Trophoblast cell (in vitro differentiated cells and primary cell): Measurements from ENCODE around the gene APPBP2.

Experiments used
- DNase-seq, 2 donors: peaks; one replicate each; pipeline ENCODE4 v3.0.0-alpha.2; 2016
- H2AFZ ChIP-seq: 2 replicates; pipeline ENCODE4 v1.6.1; 2013; ENCODE audit warnings: low read length, moderate library complexity, mild to moderate bottlenecking; ENCODE audit not compliant: insufficient read depth, poor library complexity
- H2AK5ac ChIP-seq: 2 replicates; pipeline ENCODE4 v1.6.1; 2013; ENCODE audit warnings: mild to moderate bottlenecking, low read length
- H2BK120ac ChIP-seq: 2 replicates; pipeline ENCODE4 v1.6.1; 2013; ENCODE audit warnings: low read length, mild to moderate bottlenecking, moderate library complexity; ENCODE audit not compliant: insufficient read depth, poor library complexity
- H2BK12ac ChIP-seq: 2 replicates; pipeline ENCODE4 v1.6.1; 2013; ENCODE audit warnings: mild to moderate bottlenecking, low read length, moderate library complexity
- H2BK5ac ChIP-seq: 2 replicates; pipeline ENCODE4 v1.6.1; 2013; ENCODE audit warnings: low read length, low read depth, moderate library complexity, mild to moderate bottlenecking; ENCODE audit not compliant: poor library complexity
- H3K14ac ChIP-seq: 2 replicates; pipeline ENCODE4 v1.6.1; 2013; ENCODE audit warnings: mild to moderate bottlenecking, low read length
- H3K18ac ChIP-seq: 2 replicates; pipeline ENCODE4 v1.6.1; 2013; ENCODE audit warnings: mild to moderate bottlenecking, low read length
- H3K23ac ChIP-seq: 2 replicates; pipeline ENCODE4 v1.6.1; 2013; ENCODE audit warnings: low read length
- H3K27ac ChIP-seq: 2 replicates; pipeline ENCODE4 v1.5.1; 2013; ENCODE audit warnings: low read depth, mild to moderate bottlenecking, inconsistent platforms, low read length, moderate library complexity
- H3K27me3 ChIP-seq: 2 replicates; pipeline ENCODE4 v1.6.1; 2013; ENCODE audit warnings: inconsistent platforms, mild to moderate bottlenecking, low read length, moderate library complexity; ENCODE audit not compliant: insufficient read depth
- H3K36me3 ChIP-seq, 2 experiments: 1 replicate in 1 of 2; 2 replicates in 1 of 2; pipeline ENCODE4 v1.6.1; 2013; ENCODE audit warnings: low read length in 2 of 2, mild to moderate bottlenecking in 2 of 2, moderate library complexity in 1 of 2; ENCODE audit not compliant: insufficient read depth in 2 of 2, control insufficient read depth in 1 of 2
- H3K4ac ChIP-seq: 2 replicates; pipeline ENCODE4 v1.6.1; 2013; ENCODE audit warnings: low read depth, mild to moderate bottlenecking, low read length, moderate library complexity
- H3K4me1 ChIP-seq, 2 experiments: 1 replicate in 1 of 2; 2 replicates in 1 of 2; pipeline ENCODE4 v1.6.1; 2013; ENCODE audit warnings: low read length in 2 of 2, mild to moderate bottlenecking in 2 of 2, moderate library complexity in 1 of 2; ENCODE audit not compliant: insufficient read depth in 2 of 2, control insufficient read depth in 1 of 2
- H3K4me2 ChIP-seq: 2 replicates; pipeline ENCODE4 v1.6.1; 2013; ENCODE audit warnings: inconsistent platforms, mild to moderate bottlenecking, low read length, moderate library complexity
- H3K4me3 ChIP-seq: 2 replicates; pipeline ENCODE4 v1.5.1; 2013; ENCODE audit warnings: mild to moderate bottlenecking, low read depth, low read length, inconsistent platforms
- H3K79me1 ChIP-seq: one replicate; pipeline ENCODE4 v1.6.1; 2013; ENCODE audit warnings: low read length
- H3K79me2 ChIP-seq: 2 replicates; pipeline ENCODE4 v1.6.1; 2013; ENCODE audit warnings: low read length, mild to moderate bottlenecking; ENCODE audit not compliant: control insufficient read depth, insufficient read depth, poor library complexity
- H3K9ac ChIP-seq: 2 replicates; pipeline ENCODE4 v1.6.1; 2013; ENCODE audit warnings: mild to moderate bottlenecking, low read length
- H3K9me3 ChIP-seq: 2 replicates; pipeline ENCODE4 v1.6.1; 2013; ENCODE audit warnings: low read depth, mild to moderate bottlenecking, control low read depth, inconsistent platforms, low read length; ENCODE audit not compliant: insufficient read depth
- H4K12ac ChIP-seq: 2 replicates; pipeline ENCODE4 v1.6.1; 2013; ENCODE audit warnings: low read depth, mild to moderate bottlenecking, low read length, moderate library complexity
- H4K8ac ChIP-seq: 2 replicates; pipeline ENCODE4 v1.6.1; 2013; ENCODE audit warnings: low read depth, mild to moderate bottlenecking, low read length, moderate library complexity
- H4K91ac ChIP-seq: one replicate; pipeline ENCODE4 v1.6.1; 2013; ENCODE audit warnings: low read depth, mild to moderate bottlenecking, low read length, moderate library complexity
- WGBS: extraction: QIAGEN DNeasy Blood & Tissue Kit; methylation state at CpG from one replicate; pipeline ENCODE4 v1.1.7; 2013; ENCODE audit warnings: missing lambda C conversion rate; ENCODE audit not compliant: insufficient read length, insufficient coverage; ENCODE audit errors: extremely low coverage; 5-methylcytosine and 5-hydroxymethylcytosine counted together

The APPBP2 gene

DNA sequence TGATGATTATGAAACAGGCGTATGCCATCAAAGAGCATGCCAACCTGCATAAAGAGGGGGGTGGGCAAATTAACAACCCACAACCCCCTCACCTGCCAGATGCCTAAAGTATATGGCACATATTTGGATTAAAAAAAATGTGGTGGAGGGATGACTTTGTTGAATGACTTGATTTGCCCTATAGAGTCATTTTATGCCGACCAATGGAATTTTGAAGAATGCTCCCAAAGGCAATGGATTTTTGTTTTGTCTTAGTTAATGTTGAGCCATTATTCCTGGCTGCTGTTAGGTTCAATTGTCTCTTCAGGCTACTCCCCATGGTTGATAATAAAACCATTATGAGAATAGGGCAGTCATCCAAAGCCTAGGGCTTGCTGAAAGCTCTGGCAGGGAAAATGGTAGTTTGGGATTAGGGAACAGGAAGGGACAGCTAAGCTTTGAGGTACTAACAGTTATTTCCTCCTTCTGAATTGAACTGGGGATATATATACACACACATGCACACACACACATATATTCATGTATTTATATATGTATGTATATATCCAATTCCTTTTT, 109.6 kb downstream of the APPBP2 start:
- H2BK12ac ChIP-seq: no peak overlapping the region
- H3K9me3 ChIP-seq: no peaks in the 10 kb centered on the region

DNA sequence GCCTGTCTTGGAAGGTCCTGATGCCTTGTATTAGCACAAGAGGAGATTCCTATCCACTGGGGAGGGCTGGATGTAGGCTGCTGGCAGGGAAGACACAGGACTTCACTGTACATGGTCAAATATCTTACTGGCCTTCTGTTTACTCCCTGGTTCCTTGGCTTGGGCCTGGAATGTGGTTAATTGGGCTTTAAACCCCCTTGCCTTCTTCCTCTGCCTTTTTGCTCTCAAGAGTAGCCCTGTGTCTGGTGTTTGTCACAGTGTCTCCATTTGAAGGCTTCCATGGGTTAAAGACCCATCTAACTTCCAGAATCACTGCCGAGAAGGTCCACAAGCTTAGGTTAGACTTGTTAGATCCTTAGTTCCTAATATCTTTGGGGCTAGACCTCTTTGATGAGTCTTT, 110.9 kb downstream of the APPBP2 start:
- Histone ChIP-seq H2AK5ac (no peak overlapping the region), H2AFZ (no peak overlapping the region), H3K4me3 (no peak overlapping the region), H4K91ac (no peak overlapping the region), H3K4me1 (peaks cover 3 to 5% of the 10 kb centered on the region in 2 experiments), H3K79me2 (no peaks in the 10 kb centered on the region), H3K27me3 (no peaks in the 10 kb centered on the region), H3K36me3 (peaks cover 0 to 2% of the 10 kb centered on the region in 2 experiments), H3K4me2 (no peak overlapping the region), H4K8ac (no peak overlapping the region), H3K18ac (no peak overlapping the region), H3K23ac (no peak overlapping the region), H2BK120ac (no peak overlapping the region), H2BK5ac (no peak overlapping the region), H2BK12ac (no peak overlapping the region), H3K79me1 (no peaks in the 10 kb centered on the region), H3K9me3 (no peaks in the 10 kb centered on the region), H3K9ac (no peak overlapping the region), H3K14ac (no peak overlapping the region), H3K27ac (no peak overlapping the region), H4K12ac (no peak overlapping the region), H3K4ac (no peak overlapping the region)
- WGBS: no CpG with 5 or more reads among the region's 1 CpG
- no peak for DNase-seq

More for the DNA sequence above, 109.6 kb downstream of the APPBP2 start:
- H2BK5ac ChIP-seq: no peak overlapping the region
- peaks cover 0 to 3% of the 10 kb centered on the region in 2 experiments for H3K4me1 ChIP-seq
- H3K23ac ChIP-seq: no peak overlapping the region
- no peak for DNase-seq
- H3K4ac ChIP-seq: no peak overlapping the region
- no peak overlapping the region for H4K12ac ChIP-seq
- no peak overlapping the region for H3K27ac ChIP-seq
- H4K91ac ChIP-seq: no peak overlapping the region
- H3K9ac ChIP-seq: no peak overlapping the region
- no CpG with 5 or more reads among the region's 2 CpGs for WGBS
- H3K4me3 ChIP-seq: no peak overlapping the region
- no peak overlapping the region for H3K14ac ChIP-seq
- no peaks in the 10 kb centered on the region for H3K79me2 ChIP-seq
- H2AFZ ChIP-seq: no peak overlapping the region
- H3K79me1 ChIP-seq: peaks cover 2% of the 10 kb centered on the region
- H3K36me3 ChIP-seq: no peaks in the 10 kb centered on the region
- H3K18ac ChIP-seq: no peak overlapping the region
- no peak overlapping the region for H4K8ac ChIP-seq
- no peak overlapping the region for H2AK5ac ChIP-seq
- no peak overlapping the region for H3K4me2 ChIP-seq
- H2BK120ac ChIP-seq: no peak overlapping the region
- H3K27me3 ChIP-seq: no peaks in the 10 kb centered on the region

DNA sequence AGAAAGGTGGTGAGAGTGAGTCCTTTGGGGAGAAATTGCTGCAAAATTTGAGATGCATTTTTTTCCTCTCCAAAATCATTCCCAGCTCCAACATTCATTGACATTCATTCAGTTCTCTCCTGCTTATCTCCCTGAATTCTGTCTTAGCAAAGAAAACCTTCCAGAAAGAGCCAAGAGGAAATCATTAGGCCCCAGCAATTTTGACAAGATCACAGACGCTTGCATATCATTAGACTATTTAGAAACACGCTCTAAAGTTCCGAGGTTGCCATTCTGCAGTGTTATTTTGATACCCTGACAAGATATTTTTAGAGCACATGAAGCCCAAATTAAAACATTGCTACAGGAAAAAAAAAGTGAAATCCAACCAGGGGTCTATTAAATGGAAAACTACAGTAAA, 113.3 kb downstream of the APPBP2 start:
- Histone ChIP-seq H3K23ac (no peak overlapping the region), H3K4me1 (peaks cover 8 to 9% of the 10 kb centered on the region in 2 experiments), H3K4ac (no peak overlapping the region), H3K4me3 (no peak overlapping the region), H2BK5ac (no peak overlapping the region), H3K18ac (no peak overlapping the region), H2BK12ac (no peak overlapping the region), H3K79me2 (no peaks in the 10 kb centered on the region), H2AK5ac (no peak overlapping the region), H3K9ac (no peak overlapping the region), H3K79me1 (peaks cover 2% of the 10 kb centered on the region), H4K8ac (no peak overlapping the region), H4K91ac (no peak overlapping the region), H3K27me3 (no peaks in the 10 kb centered on the region), H3K9me3 (no peaks in the 10 kb centered on the region), H2AFZ (no peak overlapping the region), H2BK120ac (no peak overlapping the region), H3K27ac (no peak overlapping the region), H4K12ac (no peak overlapping the region), H3K14ac (no peak overlapping the region), H3K36me3 (peaks cover 0 to 2% of the 10 kb centered on the region in 2 experiments), H3K4me2 (no peak overlapping the region)
- WGBS: no CpG with 5 or more reads among the region's 3 CpGs
- no peak for DNase-seq

DNA sequence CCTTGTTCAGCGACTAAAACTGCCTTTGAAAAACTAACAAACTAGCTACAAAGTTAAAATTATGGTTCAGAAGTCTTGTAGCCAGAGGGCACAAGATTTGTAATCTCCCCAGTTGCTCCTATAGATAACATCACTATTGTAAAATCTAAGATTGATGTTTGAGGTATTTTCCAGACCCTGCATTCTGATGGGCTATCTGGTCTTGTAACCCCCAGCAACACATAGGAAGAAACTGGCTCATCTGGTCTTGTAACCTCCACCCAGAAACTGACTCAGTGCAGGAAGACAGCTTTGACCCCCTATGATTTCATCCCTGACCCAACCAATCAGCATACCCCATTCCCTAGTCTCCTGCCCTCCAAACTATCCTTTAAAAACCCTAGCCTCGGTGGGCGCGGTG, 116.0 kb downstream of the APPBP2 start:
- H4K12ac ChIP-seq: no peak overlapping the region
- H3K79me1 ChIP-seq: peaks cover 2% of the 10 kb centered on the region
- H4K8ac ChIP-seq: no peak overlapping the region
- no peaks in the 10 kb centered on the region for H3K27me3 ChIP-seq
- peaks cover 5 to 9% of the 10 kb centered on the region in 2 experiments for H3K4me1 ChIP-seq
- no peaks in the 10 kb centered on the region for H3K9me3 ChIP-seq
- no peak overlapping the region for H2AK5ac ChIP-seq
- no peak overlapping the region for H3K14ac ChIP-seq
- H4K91ac ChIP-seq: no peak overlapping the region
- no peak overlapping the region for H3K4ac ChIP-seq
- no peak overlapping the region for H2BK5ac ChIP-seq
- no peak overlapping the region for H3K23ac ChIP-seq
- peak overlapping the region; percentile 56 for H3K27ac ChIP-seq
- H3K9ac ChIP-seq: no peak overlapping the region
- no peaks in the 10 kb centered on the region for H3K79me2 ChIP-seq
- peak; percentile 83 to 96 for DNase-seq
- H2AFZ ChIP-seq: no peak overlapping the region
- peak overlapping the region; percentile 31 for H3K4me2 ChIP-seq
- peaks cover 0 to 2% of the 10 kb centered on the region in 2 experiments for H3K36me3 ChIP-seq
- H3K18ac ChIP-seq: no peak overlapping the region
- H2BK12ac ChIP-seq: no peak overlapping the region
- no peak overlapping the region for H2BK120ac ChIP-seq
- no peak overlapping the region for H3K4me3 ChIP-seq
- WGBS: no CpG with 5 or more reads among the region's 4 CpGs
